Daoy (cell line): ENCODE data around the gene ERBIN. TPM values are rescaled to one million over a fixed set of nuclear protein-coding genes. Genes with fewer than 3 reads are reported as not detected.
"Not testable (repeated sequence)": the region's sequence is repeated elsewhere in the genome, so short reads cannot be mapped to it uniquely, and the experiment has no call there.

ENCODE experiments used
- DNase-seq: peaks from one replicate; pipeline ENCODE4 v3.0.0-alpha.2; 2015; ENCODE audit warnings: low read depth
- total RNA-seq: library from RNA; depleted of rRNA; stranded (reverse); fragments of >200 nt; shearing (Covaris generic); gene quantifications from 2 replicates; pipeline ENCODE4 v1.2.3, GENCODE V29; 2014; rRNA removed

The ERBIN gene
- 48.6 and 61.0 TPM in 2 replicates for total RNA-seq

DNA sequence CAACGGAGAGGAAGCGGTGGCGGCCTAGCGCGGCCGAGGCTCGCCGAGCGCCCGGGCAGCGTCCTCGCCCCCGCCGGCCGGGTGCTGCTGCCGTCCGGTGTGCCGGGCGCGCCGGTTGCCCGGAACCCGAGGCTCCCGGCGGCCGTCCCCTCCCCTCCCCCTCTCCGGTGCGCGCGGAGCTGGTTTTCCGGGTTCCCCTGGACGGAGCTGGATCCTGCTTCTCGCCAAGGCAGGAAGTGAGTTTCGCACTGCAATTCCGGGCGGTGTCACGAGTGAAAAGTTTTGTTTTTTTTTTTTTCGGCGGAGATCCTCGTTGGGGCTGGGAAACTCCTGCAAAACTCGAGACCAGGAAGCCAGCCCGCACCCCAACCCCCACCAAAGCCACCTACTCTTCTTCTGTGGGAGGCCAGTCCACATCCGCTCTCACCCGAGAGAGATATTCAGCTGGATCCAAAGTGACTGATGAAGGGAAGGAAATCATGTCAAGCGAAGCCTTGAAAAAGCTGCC lies at the start of gene ERBIN:
Gene ERBIN (plus strand): TSS at position 300 of the 508 bp plus-strand sequence. CDS start 66,144 bp downstream, outside the sequence.
- peak; percentile 80 for DNase-seq

- no peak for DNase-seq
These were observed 49.4 kb upstream of the ERBIN start for GRCh38 chr5:65876970-65877369.

DNA sequence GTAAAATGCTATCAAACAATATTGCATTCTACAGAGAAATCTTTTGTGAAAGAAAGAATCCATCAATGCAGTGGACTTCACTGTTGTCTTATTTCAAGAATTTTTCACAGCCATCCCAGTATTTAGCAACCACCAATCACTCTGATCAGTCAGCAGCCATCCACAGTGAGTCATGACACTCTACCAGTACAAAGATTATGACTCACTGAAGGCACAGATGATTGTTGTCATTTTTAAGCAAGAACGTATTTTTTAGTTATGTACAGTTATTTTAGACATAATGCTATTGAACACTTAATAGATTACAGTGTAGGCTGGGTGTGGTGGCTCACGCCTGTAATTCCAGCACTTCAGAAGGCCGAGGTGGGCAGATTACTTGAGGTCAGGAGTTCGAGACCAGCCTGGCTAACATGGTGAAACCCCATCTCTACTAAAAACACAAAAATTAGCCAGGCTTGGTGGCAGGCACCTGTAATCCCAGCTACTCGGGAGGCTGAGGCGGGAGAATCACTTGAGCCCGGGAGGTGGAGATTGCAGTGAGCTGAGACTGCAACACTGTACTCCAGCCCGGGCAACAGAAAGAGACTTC lies 46.6 kb upstream of the ERBIN start:
- peak; percentile 69 for DNase-seq

GRCh38 chr5:65880496-65881072 lies 45.8 kb upstream of the ERBIN start:
- no peak for DNase-seq

DNA sequence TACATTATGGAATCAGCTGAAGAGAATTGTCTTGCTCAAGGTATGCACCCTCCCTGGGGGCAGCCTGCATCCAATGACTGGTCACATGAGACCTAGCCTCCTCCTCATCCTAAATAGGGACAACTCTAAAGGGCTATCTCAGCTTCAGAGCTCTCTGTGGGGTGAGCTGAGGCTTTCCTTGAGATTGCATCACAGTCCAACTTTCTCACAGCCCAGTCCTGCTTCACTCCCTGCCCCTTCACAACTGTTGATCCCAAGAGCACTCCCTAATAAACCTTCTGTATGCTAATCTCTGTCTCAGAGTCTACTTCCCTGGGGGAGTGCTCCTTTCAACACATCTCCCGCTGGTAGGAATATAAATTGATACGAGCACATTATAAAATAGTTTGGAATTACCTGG lies 44.1 kb upstream of the ERBIN start:
- DNase-seq: no peak

- DNase-seq: no peak
These were observed 42.9 kb upstream of the ERBIN start for GRCh38 chr5:65883461-65883860.

GRCh38 chr5:65886387-65886786 lies 40.0 kb upstream of the ERBIN start:
- no peak for DNase-seq

DNA sequence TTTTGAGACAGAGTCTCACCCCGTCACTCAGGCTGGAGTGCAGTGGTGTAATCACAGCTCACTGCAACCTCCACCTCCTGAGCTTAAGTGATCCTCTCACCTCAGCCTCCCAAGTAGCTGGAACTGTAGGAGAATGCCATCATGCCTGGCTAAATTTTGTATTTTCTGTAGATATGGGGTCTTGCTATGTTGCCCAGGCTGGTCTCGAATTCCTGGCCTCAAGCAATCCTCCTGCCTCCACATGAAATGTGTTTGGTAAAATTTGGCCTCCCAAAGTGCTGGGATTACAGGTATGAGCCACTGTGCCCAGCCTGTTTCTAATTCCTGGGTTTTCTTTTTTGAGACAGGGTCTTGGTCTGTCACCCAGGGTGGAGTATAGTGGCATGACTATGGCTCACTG lies 34.4 kb upstream of the ERBIN start:
- not testable (repeated sequence) for DNase-seq

- DNase-seq: no peak
These were observed 33.6 kb upstream of the ERBIN start for GRCh38 chr5:65892801-65893200.

GRCh38 chr5:65893749-65894430 lies 32.5 kb upstream of the ERBIN start:
- DNase-seq: no peak

DNA sequence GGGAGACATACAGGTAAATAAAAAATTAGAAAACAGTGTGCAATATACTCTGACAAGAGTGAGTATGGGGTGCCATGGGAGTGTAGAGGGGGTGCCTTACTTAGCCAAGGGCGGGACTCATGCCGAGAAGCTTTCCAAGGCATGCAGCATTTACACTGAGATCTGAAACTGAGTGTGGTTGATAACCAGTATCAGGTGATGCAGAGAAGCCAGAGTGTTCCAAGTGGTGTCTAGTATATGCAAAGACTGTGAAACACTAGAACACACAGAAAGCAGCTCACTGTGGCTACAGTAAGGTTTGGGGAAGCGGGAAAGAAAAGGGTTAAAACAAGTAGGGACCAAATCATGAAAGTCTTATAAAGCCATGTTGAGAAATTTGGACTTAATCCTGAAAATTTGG lies 30.5 kb upstream of the ERBIN start:
- DNase-seq: no peak

DNA sequence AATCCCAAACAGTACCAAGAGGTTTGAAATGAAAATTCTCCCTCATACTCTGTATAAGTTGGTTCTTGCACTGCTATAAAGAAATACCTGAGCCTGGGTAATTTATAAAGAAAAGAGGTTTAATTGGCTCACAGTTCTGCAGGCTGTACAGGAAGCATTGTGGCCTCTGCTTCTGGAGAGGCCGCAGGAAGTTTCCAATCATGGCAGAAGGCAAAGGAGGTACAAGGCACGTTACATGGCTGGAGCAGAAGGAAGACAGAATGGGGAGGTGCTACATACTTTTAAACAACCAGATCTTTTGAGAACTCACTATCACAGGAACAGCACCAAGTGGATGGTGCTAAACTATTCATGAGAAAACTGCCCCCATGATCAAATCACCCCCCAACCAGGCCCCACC lies 25.6 kb upstream of the ERBIN start:
- DNase-seq: no peak

- DNase-seq: no peak
These were observed 24.3 kb upstream of the ERBIN start for GRCh38 chr5:65902104-65902503.

DNA sequence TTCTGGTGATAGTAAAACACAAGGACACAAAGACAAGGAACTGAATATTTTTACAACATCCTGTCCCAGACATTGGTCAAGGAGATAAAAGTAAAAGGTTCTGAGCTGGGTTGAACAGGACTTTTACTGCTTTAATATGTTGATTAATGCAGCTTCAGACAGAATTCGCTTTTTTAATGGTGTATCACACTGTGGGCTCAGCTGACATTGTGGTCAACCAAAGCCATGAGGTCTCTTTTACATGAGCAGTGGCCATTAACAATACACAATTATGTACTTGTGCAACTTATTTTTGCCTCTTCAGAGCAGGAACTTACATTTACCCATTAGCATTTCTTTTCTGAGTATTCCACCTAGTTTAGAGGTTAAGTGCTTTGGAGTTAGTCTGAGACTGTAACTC lies 22.8 kb upstream of the ERBIN start:
- DNase-seq: no peak

DNA sequence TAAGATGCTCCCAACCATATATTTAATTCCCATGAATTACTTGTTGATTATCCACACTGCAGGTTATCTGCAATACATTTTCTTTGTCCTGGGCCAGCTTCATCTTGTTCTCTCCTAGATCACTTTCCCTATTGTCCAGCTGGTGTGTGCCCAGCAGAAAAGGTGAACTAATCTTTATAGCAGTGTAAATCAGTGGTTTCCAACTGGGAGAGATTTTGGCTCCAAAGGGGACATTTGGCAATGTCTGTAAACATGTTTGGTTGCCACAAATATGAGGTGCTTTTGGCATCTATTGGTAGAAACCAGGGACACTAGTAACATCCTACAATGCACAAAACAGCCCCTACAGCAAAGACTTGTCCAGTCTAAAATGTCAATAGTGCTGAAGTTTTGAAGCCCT lies 20.1 kb upstream of the ERBIN start:
- no peak for DNase-seq

DNA sequence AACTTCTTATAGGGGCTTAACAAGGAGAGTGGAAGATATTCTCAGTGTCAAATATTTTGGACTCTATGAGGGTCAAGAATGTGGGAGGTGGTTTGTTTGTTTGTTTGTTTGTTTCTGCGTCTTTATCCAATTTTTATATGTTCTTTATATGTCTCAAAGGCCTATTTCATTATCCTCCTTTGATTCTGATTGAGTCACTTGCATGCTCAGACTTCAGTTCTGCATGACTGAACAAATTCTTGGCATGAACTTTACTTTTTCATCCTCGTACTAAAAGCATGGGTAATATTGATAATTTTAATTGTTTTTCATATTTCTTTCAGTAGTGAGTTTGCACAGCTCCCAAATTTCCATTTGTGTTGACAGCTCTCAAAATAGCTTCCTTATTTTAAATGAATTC lies 19.2 kb upstream of the ERBIN start:
- DNase-seq: peak; percentile 43

GRCh38 chr5:65910711-65911110 lies 15.7 kb upstream of the ERBIN start:
- no peak for DNase-seq

DNA sequence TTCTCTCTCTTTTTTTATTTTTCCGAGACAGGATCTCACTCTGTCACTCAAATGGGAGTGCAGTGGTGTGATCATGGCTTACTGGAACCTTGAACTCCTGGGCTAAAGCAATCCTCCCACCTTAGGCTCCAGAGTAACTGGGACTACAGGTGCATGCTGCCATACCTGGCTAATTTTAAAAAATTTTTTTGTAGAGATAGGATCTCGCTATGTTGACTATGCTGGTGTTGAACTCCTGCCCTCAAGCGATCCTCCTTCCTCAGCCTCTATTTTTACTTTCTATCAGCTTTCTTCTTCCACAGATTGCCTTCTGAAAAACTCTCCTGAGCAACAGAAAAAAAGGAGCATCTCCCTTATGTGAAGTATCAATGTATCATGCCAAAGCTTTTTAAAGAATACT lies 14.1 kb upstream of the ERBIN start:
- DNase-seq: no peak

- no peak for DNase-seq
These were observed 12.9 kb upstream of the ERBIN start for GRCh38 chr5:65913519-65913918.

DNA sequence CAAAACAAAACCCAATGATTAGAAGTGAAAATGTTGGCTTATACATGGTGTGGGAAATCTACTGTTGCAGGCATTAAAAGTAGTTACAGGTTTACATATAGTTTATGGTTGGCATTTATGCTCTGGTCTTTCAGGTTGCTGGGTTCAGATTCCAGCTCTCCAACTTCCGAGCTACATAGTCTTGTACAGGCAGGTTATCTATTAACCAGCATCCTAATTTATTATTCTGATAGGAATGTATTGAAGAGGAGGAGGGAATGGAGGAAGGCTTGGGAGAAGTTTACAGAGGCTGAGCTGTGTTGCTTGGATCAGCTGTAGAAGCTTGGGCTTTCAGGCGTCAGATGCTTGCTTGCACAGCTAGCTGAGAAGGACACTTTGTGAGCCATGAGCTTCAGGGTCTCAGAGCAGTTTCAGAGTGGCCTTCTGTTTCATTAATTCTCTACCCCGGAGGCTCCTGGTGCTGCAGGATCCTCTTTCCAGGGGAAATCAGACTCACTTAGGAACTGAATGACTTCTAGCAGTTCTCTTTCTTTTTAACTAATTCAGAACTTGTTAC lies 11.7 kb upstream of the ERBIN start:
- DNase-seq: no peak

- DNase-seq: not testable (repeated sequence)
These were observed 10.7 kb upstream of the ERBIN start for GRCh38 chr5:65915661-65916060.

DNA sequence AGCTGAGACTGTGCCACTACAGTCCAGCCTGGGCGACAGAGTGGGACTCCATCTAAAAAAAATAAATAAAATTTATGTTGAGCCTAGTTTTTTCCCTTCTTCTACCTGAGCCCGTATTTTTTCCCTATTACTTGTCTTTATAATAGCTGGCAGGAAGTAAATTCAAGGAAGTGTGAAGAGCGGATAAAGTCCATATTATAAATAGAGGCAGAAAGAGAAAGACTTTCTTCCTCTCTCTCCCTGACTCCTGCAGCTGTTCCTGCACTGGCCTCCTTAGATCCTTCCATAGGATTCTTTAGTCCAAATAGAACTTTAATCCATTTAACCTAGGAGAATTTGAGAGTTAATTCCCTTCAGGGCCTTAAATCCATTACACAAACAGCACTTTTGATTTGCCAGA lies 10.3 kb upstream of the ERBIN start:
- DNase-seq: no peak

- DNase-seq: no peak
These were observed 9.7 kb upstream of the ERBIN start for GRCh38 chr5:65916636-65917035.
